OCI-LY3 (cell line): ENCODE data around the gene C17orf100.
A peak's percentile ranks its signal among the peaks of the same experiment; 100 is the strongest.

Experiments used
- H2AFZ ChIP-seq: fragments of 200-600, 300-600 bp; shearing (Covaris generic); 2 replicates; pipeline ENCODE4 v1.6.0; 2014; ENCODE audit warnings: antibody characterized with exemption, low read depth, low read length
- H3K27ac ChIP-seq: fragments of 200-600, 300-600 bp; sonication (generic); 2 replicates; pipeline ENCODE4 v1.5.1; 2014; ENCODE audit warnings: mild to moderate bottlenecking, low read length, moderate library complexity, mixed read lengths
- H3K27me3 ChIP-seq: fragments of 200-600, 300-600 bp; sonication (generic); 2 replicates; pipeline ENCODE4 v1.6.1; 2014; ENCODE audit warnings: low read depth, low read length, mixed read lengths
- H3K36me3 ChIP-seq: fragments of 200-600, 300-600 bp; sonication (generic); replicated peaks from 2 replicates; pipeline ENCODE3; 2014; ENCODE audit warnings: low read depth, low read length, mixed read lengths
- H3K4me1 ChIP-seq: fragments of 300-600, 200-600 bp; sonication (generic); 2 replicates; pipeline ENCODE4 v1.6.1; 2014; ENCODE audit warnings: low read length, mixed read lengths
- H3K4me2 ChIP-seq: fragments of 200-600, 300-600 bp; sonication (generic); 2 replicates; pipeline ENCODE4 v1.6.1; 2014; ENCODE audit warnings: low read length, mixed read lengths
- H3K4me3 ChIP-seq: fragments of 300-600, 200-600 bp; sonication (generic); 2 replicates; pipeline ENCODE4 v1.5.1; 2014; ENCODE audit warnings: antibody characterized with exemption, mild to moderate bottlenecking, low read length, moderate library complexity
- H3K79me2 ChIP-seq: fragments of 300-600, 200-600 bp; shearing (Covaris generic); 2 replicates; pipeline ENCODE4 v1.6.1; 2014; ENCODE audit warnings: mild to moderate bottlenecking, low read length, mixed read lengths
- H3K9ac ChIP-seq: fragments of 300-600, 200-600 bp; shearing (Covaris generic); 2 replicates; pipeline ENCODE4 v1.6.0; 2014; ENCODE audit warnings: mild to moderate bottlenecking, low read length, moderate library complexity
- H3K9me3 ChIP-seq: fragments of 200-600, 300-600 bp; shearing (Covaris generic); 2 replicates; pipeline ENCODE4 v1.6.1; 2014; ENCODE audit warnings: low read length, mixed read lengths; ENCODE audit not compliant: insufficient read depth
- H4K20me1 ChIP-seq: fragments of 200-600, 300-600 bp; sonication (generic); 2 replicates; pipeline ENCODE4 v1.6.1; 2016; ENCODE audit warnings: low read length, mixed read lengths; ENCODE audit not compliant: insufficient read depth
- EZH2phosphoT487 ChIP-seq: fragments of 200-600 bp; shearing (Covaris generic); IDR thresholded peaks from 2 replicates; pipeline ENCODE4 v1.6.1; 2018; ENCODE audit warnings: antibody characterized with exemption, mixed run types, low read depth
- TF ChIP-seq, protein P1 (sequence below): fragments of 200-600, 300-600 bp; sonication (generic); IDR thresholded peaks from 2 replicates; pipeline ENCODE4 v1.5.1; 2014; ENCODE audit warnings: antibody characterized with exemption, low read length, low read depth

C17orf100 gene

DNA sequence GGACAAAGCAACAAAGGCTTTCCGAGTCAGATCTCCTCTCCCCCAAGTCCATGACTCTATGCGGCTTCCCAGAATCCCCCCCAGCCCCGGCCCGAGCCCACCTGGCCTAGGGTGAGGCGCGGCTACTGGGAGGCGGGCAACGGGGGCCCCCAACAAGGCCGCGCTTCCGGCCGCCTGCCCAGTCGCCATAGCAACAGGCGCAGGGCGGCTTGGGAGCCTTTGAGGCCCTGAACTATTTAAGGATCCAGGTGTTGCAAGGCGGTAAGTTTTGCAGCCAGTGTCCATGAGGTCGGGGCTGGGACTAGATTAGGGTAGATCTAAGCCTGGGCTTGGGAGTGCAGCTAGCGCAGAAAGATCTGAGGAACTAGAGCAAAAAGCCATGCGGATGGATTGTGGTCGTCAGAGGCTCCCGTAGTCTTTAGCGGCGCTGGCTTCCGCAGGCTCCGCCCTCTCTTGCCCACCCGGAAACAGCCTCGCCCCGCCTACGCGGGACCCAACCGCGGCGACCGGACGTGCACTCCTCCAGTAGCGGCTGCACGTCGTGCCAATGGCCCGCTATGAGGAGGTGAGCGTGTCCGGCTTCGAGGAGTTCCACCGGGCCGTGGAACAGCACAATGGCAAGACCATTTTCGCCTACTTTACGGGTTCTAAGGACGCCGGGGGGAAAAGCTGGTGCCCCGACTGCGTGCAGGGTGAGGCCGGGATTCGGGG, 10.9 kb upstream of the C17orf100 start, which contains the start of the genes KIAA0753 and TXNDC17:
KIAA0753 (minus strand) TSS at position 176 of the 711 bp plus-strand sequence. CDS start 5,608 bp downstream, outside the sequence.
TXNDC17 (plus strand) TSS at position 525 of the 711 bp plus-strand sequence; CDS start at position 548, 23 bp downstream.
- peaks cover 38% of the 10 kb centered on the region for H3K79me2 ChIP-seq
- no peaks in the 10 kb centered on the region for H3K27me3 ChIP-seq
- peak within 1 kb of the TSS; percentile 95 for H3K4me3 ChIP-seq
- H2AFZ ChIP-seq, result peak within 1 kb of the TSS; percentile 100
- peaks cover 20% of the 10 kb centered on the region for H3K36me3 ChIP-seq
- H3K27ac ChIP-seq, result peak within 1 kb of the TSS; percentile 84
- no peaks in the 10 kb centered on the region for H3K9me3 ChIP-seq
- peak within 1 kb of the TSS; percentile 93 for H3K4me2 ChIP-seq
- peaks cover 8% of the 10 kb centered on the region for H3K4me1 ChIP-seq
- H4K20me1 ChIP-seq, result no peaks in the 10 kb centered on the region
- H3K9ac ChIP-seq, result peak within 1 kb of the TSS; percentile 89
- TF ChIP-seq EZH2phosphoT487, result no peak
- TF ChIP-seq, protein P1, sequence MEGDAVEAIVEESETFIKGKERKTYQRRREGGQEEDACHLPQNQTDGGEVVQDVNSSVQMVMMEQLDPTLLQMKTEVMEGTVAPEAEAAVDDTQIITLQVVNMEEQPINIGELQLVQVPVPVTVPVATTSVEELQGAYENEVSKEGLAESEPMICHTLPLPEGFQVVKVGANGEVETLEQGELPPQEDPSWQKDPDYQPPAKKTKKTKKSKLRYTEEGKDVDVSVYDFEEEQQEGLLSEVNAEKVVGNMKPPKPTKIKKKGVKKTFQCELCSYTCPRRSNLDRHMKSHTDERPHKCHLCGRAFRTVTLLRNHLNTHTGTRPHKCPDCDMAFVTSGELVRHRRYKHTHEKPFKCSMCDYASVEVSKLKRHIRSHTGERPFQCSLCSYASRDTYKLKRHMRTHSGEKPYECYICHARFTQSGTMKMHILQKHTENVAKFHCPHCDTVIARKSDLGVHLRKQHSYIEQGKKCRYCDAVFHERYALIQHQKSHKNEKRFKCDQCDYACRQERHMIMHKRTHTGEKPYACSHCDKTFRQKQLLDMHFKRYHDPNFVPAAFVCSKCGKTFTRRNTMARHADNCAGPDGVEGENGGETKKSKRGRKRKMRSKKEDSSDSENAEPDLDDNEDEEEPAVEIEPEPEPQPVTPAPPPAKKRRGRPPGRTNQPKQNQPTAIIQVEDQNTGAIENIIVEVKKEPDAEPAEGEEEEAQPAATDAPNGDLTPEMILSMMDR, result no peak

DNA sequence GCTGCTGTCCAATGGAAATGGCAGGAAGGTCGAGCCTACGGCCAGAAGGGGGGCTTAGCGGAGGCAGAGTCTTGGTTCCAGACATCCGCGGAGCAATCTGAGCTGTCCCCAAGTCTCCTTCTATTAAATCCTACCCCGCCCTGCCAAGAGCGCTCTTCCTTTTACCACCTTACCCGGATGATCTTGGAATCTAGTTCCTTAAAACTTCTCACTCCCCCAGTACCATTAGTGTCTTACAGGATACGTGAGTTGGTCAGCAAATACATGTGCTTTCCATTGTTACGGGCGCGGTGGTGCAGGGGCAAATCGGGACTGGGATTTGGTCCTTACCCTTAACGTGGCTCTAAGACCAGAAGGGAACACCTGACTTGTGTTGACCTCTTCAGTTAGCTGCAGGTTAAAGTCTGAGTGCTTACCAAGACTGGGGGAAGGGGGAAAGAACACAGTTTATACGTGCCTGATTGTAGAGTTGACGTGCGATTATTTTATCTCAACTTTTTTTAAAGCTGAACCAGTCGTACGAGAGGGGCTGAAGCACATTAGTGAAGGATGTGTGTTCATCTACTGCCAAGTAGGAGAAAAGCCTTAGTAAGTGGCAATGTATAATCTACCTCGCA, 10.2 kb upstream of the C17orf100 start:
- Histone ChIP-seq H3K9ac (peak overlapping the region; percentile 89), H3K4me2 (peak overlapping the region; percentile 77), H3K4me1 (peaks cover 8% of the 10 kb centered on the region), H3K4me3 (peak overlapping the region; percentile 95), H2AFZ (peak overlapping the region; percentile 9; the same call in 1 of the 2 replicates), H3K79me2 (peaks cover 43% of the 10 kb centered on the region), H3K36me3 (peaks cover 23% of the 10 kb centered on the region), H4K20me1 (0 out of 2 replicates have a peak, but pooled peaks cover 3% of the 10 kb centered on the region), H3K9me3 (no peaks in the 10 kb centered on the region), H3K27me3 (no peaks in the 10 kb centered on the region), H3K27ac (peak overlapping the region; percentile 84)
- TF ChIP-seq, protein P1, result no peak
- TF ChIP-seq EZH2phosphoT487, result no peak

DNA sequence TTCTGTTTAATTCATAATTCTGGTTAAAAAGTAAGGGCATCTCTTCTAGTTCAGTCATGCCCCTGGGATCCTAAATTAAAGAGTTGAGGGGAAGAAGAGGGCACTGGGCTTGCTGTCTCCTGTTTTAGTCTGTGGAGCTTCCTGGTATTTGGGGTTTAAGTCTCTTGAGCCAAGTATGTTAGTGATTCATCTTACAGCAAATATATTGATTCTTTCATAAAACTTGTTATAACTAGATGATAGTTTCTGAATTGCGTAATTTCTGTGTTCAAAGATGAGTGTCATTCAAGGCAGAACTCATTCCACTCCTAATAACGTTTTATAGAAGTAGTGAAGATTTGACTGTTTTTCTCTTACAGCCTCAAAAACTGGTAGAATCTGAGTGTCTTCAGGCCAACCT, 9.0 kb upstream of the C17orf100 start:
- H3K9me3 ChIP-seq, result no peaks in the 10 kb centered on the region
- H3K79me2 ChIP-seq, result peaks cover 49% of the 10 kb centered on the region
- H3K27ac ChIP-seq, result no peak overlapping the region
- no peaks in the 10 kb centered on the region for H3K27me3 ChIP-seq
- H2AFZ ChIP-seq, result no peak overlapping the region
- no peak for TF ChIP-seq EZH2phosphoT487
- TF ChIP-seq, protein P1, result no peak
- no peak overlapping the region for H3K4me3 ChIP-seq
- peaks cover 26% of the 10 kb centered on the region for H3K36me3 ChIP-seq
- peaks cover 3% of the 10 kb centered on the region; the same call in 1 of the 2 replicates for H4K20me1 ChIP-seq
- H3K9ac ChIP-seq, result no peak overlapping the region
- H3K4me1 ChIP-seq, result peaks cover 8% of the 10 kb centered on the region
- 0 out of 2 replicates have a peak overlapping the region, but pooled peaks have one; percentile 77 for H3K4me2 ChIP-seq
